Activated naive CD4-positive, alpha-beta T cell treated with anti-CD3 and anti-CD28 coated beads, Interleukin-2, amount 50 U/mL, for 72 hours (primary cell): ENCODE data around the gene GIGYF2. TPM values are rescaled to one million over a fixed set of nuclear protein-coding genes. Genes with fewer than 3 reads are reported as not detected.
"Not testable (repeated sequence)": the region's sequence is repeated elsewhere in the genome, so short reads cannot be mapped to it uniquely, and the experiment has no call there.

Experiments used
- ATAC-seq, 2 donors: fragments of 150-1000 bp; cut with Tn5 transposase; 2 replicates each; pipeline ENCODE4 v1.10.0; 2021; ENCODE audit warnings: mild to moderate bottlenecking in 2 of 2, moderate library complexity in 2 of 2
- DNase-seq, 2 donors: peaks; one replicate each; pipeline ENCODE4 v3.0.0; 2021 to 2022; ENCODE audit warnings: low spot score in 2 of 2
- H3K27ac Mint-ChIP-seq, 2 donors: one replicate each; pipeline ENCODE4 v1.8.0; 2022; ENCODE audit warnings: mild to moderate bottlenecking in 2 of 2, mixed read lengths in 2 of 2
- H3K36me3 Mint-ChIP-seq, 2 donors: one replicate each; pipeline ENCODE4 v1.8.0; 2022; ENCODE audit warnings: mixed read lengths in 2 of 2
- H3K9me3 Mint-ChIP-seq, 2 donors: one replicate each; pipeline ENCODE4 v1.8.0; 2022; ENCODE audit warnings: mixed read lengths in 2 of 2
- total RNA-seq, 2 donors: library from RNA; stranded (reverse); gene quantifications; one replicate each; pipeline ENCODE4 v1.2.3, GENCODE V29; 2022

The GIGYF2 gene
- total RNA-seq, 2 donors from 2014 or later: 63.4 to 64.7 TPM

DNA sequence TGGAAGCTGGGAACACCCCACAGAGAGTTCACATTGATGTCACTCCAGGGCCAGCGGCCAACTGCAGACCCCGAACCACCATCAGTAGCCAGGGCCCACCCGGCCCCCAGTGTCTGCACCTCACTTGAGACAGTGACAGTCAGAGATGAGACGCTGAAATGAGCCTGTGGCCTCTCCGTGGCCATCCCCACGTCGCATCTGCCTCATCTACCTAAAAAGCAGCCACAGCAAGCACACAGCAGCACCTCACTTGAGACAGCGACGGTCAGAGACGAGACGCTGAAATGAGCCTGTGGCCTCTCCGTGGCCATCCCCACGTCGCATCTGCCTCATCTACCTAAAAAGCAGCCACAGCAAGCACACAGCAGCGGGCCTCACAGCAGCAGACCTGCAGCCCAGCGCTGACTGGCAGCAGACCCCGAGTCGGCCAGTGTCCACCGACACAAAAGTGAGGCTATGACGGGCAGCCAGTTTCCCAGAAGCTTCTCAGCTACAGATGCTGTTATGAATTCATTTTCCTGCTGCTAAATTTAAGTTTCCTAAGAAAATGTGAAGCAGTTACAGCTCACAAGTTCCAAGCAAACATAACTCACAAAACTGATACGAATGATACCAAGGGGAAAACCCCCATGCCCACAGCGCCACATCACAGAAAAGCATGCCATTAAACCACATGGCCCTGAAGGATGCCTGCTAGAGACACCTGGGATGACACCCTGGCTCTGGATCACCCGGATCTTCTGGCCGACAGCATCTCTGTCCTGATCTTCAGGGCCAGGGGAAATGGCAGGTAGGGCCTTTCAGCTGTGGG lies 200.7 kb downstream of the GIGYF2 start:
- peak; percentile 74 to 82 for ATAC-seq
- no peaks in the 10 kb centered on the region for H3K9me3 Mint-ChIP-seq
- no peak overlapping the region for H3K27ac Mint-ChIP-seq
- no peaks in the 10 kb centered on the region for H3K36me3 Mint-ChIP-seq
- peak in 1 of 2 donors; percentile 60 for DNase-seq

DNA sequence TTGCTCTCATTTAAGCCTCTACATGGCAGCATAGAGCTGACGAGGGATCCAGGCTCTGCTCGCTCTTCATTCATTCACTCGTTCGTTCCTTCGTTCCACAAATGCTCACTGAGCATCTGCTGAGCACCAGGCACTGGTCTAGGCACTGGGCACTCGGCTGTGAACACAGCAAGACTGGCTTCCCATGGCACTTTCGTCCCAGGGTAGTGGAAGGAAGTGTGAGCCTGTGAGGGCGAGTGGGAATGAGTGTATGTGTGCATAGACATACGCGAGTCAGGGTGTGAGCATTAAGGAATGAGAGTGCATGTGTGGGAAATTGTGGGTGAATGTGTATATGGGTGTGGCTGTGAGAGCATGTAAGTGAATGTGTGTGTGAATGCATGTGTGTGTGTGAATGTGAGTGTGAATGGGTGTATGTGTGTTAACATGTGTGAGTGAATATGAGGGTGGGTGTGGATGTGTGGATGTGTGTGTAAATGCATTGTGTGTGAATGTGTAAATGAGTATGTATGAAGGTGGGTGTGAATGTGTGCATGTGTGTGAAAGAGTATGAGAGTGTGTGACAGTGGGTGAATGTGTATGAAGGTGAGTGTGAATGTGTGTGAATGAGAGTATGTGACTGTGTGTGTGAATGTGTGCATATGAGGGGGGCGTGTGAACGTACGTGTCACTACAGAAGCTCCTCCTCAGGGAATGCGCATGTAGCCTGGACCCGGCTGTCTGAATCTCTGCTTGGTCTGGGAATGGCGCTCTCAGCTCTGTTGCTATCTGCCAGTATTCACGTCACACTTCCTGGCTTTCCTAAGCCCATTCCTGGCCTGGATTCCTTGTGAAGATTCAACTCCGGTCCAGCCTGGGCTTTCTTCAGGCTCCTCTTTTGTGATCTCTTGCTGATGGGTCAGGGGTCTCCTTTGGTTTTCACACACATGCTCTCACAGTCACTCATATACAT lies 201.7 kb downstream of the GIGYF2 start:
- DNase-seq: peak in 1 of 2 donors; percentile 23
- ATAC-seq: no peak
- Mint-ChIP-seq H3K9me3 (no peaks in the 10 kb centered on the region), H3K36me3 (no peaks in the 10 kb centered on the region), H3K27ac (no peak overlapping the region)

DNA sequence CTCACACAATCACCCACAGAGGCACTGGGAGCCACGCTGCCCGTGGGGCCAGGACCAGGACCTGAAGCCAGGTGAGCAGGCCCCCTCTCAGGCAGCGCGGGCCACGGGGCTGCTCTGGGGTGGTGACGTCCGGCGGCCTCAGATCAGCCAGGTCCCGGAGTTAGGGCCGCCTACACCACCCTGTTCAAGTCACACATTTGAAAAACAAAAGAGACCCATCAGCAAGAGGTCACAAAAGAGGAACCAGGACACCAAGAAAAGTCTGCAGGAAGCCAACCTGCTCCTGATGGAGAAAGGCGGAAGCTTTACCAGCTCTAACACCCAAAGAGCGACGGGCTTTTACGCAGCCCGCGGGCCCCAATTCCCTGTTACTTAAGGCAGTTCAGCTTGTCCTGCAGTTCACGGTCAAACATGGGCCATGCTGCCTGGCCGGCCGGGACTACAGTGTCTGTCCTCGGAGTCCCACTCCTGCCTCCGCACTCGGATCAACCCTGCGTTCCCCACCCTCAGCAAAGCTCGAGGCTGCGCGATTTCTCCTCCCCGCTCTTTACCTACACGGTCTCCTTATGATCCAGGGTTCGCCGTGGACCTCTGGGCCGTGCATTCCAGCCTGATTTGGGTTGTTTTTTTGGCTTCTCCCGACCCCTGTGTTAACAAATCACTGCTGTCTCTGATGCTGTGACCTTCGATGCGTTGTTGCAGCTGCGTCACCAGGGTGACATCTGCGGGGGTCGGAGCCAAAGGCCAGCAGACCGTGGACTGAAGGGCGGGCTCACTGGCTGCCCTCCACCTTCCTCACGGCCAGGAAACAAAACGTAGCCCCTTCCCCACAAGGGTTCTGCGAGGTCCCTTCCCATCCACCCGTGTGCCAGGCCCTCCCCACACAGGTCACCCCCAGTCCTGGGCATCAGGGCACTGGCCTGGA lies 203.9 kb downstream of the GIGYF2 start:
- DNase-seq: no peak
- no peak for ATAC-seq
- no peak overlapping the region for H3K27ac Mint-ChIP-seq
- H3K9me3 Mint-ChIP-seq: no peaks in the 10 kb centered on the region
- no peaks in the 10 kb centered on the region for H3K36me3 Mint-ChIP-seq

DNA sequence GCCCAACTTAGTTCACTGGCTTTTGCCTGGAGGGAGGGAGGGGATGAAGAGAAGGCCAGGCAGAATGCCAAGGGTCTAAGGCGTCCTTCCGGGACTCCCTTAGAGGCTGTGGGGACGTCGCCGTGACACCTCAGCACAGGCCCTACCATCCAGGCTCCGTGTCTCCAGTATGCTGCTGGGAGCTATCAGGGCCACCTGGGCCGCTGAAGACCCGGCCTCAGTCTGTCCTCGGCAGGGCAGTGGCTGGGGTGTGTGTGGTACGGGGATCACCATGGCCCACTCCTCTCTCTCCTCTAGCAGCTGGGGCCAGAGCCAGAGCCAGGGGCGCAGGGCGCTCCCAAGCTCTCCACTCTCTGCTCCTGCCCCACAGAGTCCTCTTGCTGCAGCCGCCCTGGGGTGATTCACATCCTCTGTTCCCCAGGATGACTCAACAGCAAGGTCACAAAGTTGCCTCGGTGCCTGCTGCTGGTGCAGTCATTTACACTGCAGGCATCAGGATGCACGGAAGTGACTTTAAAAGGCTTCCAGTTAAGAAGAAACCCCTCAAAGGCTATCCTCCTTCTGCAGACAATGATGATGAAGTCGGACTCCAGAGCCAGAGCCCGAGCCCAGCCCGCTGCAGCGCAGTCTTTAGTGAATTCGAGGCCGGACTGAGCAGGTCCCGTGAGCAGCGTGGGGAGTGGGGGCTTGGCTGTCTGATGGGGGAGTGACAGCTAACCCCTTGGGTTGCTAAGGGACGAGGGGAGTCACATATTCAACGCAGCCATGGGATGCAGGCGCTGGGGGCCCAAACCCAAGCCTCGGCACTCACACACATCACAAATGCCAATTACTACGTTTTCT lies 204.8 kb downstream of the GIGYF2 start:
- Mint-ChIP-seq H3K36me3 (no peaks in the 10 kb centered on the region), H3K27ac (no peak overlapping the region), H3K9me3 (no peaks in the 10 kb centered on the region)
- ATAC-seq: peak; percentile 80 to 81
- no peak for DNase-seq

DNA sequence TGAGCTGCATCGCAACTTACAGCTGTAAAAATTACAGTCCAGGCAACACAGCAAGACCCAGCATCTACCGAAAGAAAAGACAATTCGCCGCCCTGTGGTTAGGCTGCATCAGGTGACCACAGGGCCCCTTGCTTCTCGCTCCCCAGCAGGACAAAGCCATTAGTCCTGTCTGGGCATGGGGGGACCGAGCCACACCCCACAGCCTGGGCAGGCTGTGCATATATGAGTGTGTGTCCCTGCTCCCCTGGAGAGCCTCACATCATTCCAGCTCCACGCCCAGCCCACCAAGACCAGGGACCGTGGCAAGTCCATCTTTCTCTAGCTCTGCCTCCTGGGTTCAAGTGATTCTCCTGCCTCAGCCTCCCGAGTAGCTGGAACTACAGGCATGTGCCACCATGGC lies 206.9 kb downstream of the GIGYF2 start:
- Mint-ChIP-seq H3K27ac (no peak overlapping the region), H3K9me3 (no peaks in the 10 kb centered on the region), H3K36me3 (no peaks in the 10 kb centered on the region)
- ATAC-seq: no peak
- DNase-seq: no peak

DNA sequence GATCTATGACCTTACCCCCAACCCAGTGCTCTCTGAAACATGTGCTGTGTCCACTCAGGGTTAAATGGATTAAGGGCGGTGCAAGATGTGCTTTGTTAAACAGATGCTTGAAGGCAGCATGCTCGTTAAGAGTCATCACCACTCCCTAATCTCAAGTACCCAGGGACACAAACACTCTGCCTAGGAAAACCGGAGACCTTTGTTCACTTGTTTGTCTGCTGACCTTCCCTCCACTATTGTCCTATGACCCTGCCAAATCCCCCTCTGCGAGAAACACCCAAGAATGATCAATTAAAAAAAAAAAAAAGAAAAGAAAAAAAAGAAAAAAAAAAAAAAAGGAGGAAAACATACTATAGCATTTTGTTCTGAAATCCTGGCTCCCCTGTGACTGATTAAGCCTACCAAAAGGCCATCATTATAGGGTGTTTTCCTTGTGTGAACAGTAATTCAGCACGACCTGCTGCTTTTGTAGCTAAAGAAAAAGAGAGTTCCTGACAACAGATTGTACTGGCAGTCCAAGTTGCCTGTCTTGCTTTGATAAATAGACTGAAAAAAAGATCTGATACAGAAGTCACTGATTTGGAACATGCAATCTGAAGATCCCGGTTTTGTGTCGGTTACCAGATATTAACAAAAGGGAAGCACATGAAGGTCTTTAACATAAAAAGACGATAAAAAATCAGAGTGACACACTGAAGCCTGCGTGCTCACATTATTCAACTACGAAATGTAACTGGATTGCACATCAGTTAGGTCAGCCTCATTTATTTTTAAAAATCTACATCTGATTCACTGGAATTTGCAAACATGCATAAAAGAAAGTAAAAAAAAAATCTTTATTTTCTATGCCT lies 210.0 kb downstream of the GIGYF2 start:
- H3K36me3 Mint-ChIP-seq, DNase-seq, H3K27ac Mint-ChIP-seq, H3K9me3 Mint-ChIP-seq, ATAC-seq: not testable (repeated sequence)

DNA sequence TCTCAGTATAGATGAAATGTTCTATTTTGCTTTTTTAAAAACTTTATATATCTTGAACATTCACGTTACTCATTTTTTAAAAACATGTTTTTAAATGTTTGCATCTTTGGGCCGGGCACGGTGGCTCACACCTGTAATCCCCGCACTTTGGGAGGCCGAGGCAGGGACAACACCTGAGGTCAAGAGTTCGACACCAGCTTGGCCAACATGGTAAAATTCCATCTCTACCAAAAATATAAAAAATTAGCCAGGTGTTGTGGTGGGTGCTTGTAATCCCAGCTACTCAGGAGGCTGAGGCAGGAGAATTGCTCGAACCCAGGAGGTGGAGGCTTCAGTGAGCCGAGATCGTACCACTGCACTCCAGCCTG lies 210.6 kb downstream of the GIGYF2 start:
- H3K36me3 Mint-ChIP-seq, DNase-seq, ATAC-seq, H3K9me3 Mint-ChIP-seq, H3K27ac Mint-ChIP-seq: not testable (repeated sequence)

DNA sequence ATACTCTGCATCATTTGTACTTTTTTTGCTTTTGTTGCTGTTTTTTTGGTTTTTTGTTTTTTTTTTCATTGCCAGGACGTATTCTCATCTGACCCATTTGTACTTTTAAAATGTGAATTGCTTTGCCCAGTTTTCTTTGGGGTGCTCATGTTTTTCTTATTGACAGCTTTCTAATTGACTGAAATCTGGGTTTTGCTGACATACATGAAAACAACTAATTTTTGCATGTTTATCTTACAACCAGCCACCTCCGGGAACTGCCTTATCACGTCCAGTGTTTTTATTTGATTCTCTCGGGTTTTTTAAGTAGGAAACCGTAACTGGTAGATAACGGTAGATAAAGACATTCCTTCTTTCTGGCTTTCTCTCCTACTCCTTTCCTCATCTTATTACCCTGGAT lies 211.6 kb downstream of the GIGYF2 start:
- H3K36me3 Mint-ChIP-seq: peaks cover 6% of the 10 kb centered on the region in 2 donors
- ATAC-seq (no peak), DNase-seq (no peak)
- H3K27ac Mint-ChIP-seq: no peak overlapping the region
- peaks cover 9% of the 10 kb centered on the region in 2 donors for H3K9me3 Mint-ChIP-seq

Other genes with a start within 250 kb of the GIGYF2 start
- gene ALPI, start 241.2 kb upstream of the GIGYF2 start, total RNA-seq: not detected
- gene ECEL1, start 209.5 kb upstream of the GIGYF2 start, total RNA-seq: not detected
- gene PRSS56, start 176.9 kb upstream of the GIGYF2 start, total RNA-seq: not detected
- gene CHRND, start 171.2 kb upstream of the GIGYF2 start, total RNA-seq: not detected
- gene CHRNG, start 157.6 kb upstream of the GIGYF2 start, total RNA-seq: not detected
- gene TIGD1, start 146.8 kb upstream of the GIGYF2 start, total RNA-seq: 1 to 10 TPM; 6.8 to 7.3 TPM
- 10 to 100 TPM; 54.0 to 62.0 TPM for gene EIF4E2, start 146.6 kb upstream of the GIGYF2 start, total RNA-seq
- gene EFHD1, start 63.7 kb upstream of the GIGYF2 start, total RNA-seq: 1 to 10 TPM in 1 of 2 donors, under 1 TPM in 1; 0.29 to 2.4 TPM
- not detected for gene KCNJ13, start 79.2 kb downstream of the GIGYF2 start, total RNA-seq
- gene SNORC, start 172.9 kb downstream of the GIGYF2 start, total RNA-seq: 1 to 10 TPM; 1.3 to 3.6 TPM